HG02852 (cell line): ENCODE results near the gene GLT8D1.

Experiments
- ATAC-seq: cut with Tn5 transposase; IDR thresholded peaks from one replicate; pipeline ENCODE4 v1.9.1; 2021; ENCODE audit warnings: mild to moderate bottlenecking, moderate library complexity; ENCODE audit not compliant: unreplicated experiment

The GLT8D1 gene

GRCh38 chr3:52712291-52713212 lies 7.0 kb upstream of the GLT8D1 start:
- no peak for ATAC-seq

- no peak for ATAC-seq
These were observed 4.9 kb upstream of the GLT8D1 start for GRCh38 chr3:52710512-52710911.

GRCh38 chr3:52707585-52707984 lies 2.0 kb upstream of the GLT8D1 start:
- ATAC-seq, result no peak

- no peak for ATAC-seq
These were observed 228 bp downstream of the GLT8D1 start for GRCh38 chr3:52705438-52705687.

GRCh38 chr3:52704611-52705437 lies 767 bp downstream of the GLT8D1 start:
- ATAC-seq, result peak; percentile 2

GRCh38 chr3:52703341-52703740 lies 2.2 kb downstream of the GLT8D1 start:
- no peak for ATAC-seq

- ATAC-seq, result no peak
These were observed 8.0 kb downstream of the GLT8D1 start for GRCh38 chr3:52697632-52697965.

GRCh38 chr3:52696830-52697631 lies 8.6 kb downstream of the GLT8D1 start:
- no peak for ATAC-seq

- ATAC-seq, result no peak
These were observed 9.6 kb downstream of the GLT8D1 start for GRCh38 chr3:52695798-52696671.

GRCh38 chr3:52694528-52695189 lies 10.9 kb downstream of the GLT8D1 start:
- ATAC-seq, result no peak

GRCh38 chr3:52693071-52693470 lies 12.5 kb downstream of the GLT8D1 start:
- ATAC-seq, result no peak

- no peak for ATAC-seq
These were observed 15.0 kb downstream of the GLT8D1 start for GRCh38 chr3:52690560-52690959.

- ATAC-seq, result no peak
These were observed 16.4 kb downstream of the GLT8D1 start for GRCh38 chr3:52689151-52689550.

GRCh38 chr3:52688266-52688665 lies 17.3 kb downstream of the GLT8D1 start:
- ATAC-seq, result no peak

GRCh38 chr3:52685709-52686691 lies 19.6 kb downstream of the GLT8D1 start, which contains the start of the genes GNL3 and PBRM1:
GNL3 (plus strand) TSS chr3:52686032; CDS start chr3:52686093, 61 bp downstream.
PBRM1 (minus strand) TSS chr3:52685913.
- ATAC-seq, result peak; percentile 61

GRCh38 chr3:52685285-52685708 lies 20.3 kb downstream of the GLT8D1 start:
- peak; percentile 66 for ATAC-seq

GRCh38 chr3:52684184-52684583 lies 21.4 kb downstream of the GLT8D1 start:
- ATAC-seq, result no peak

- no peak for ATAC-seq
These were observed 22.0 kb downstream of the GLT8D1 start for GRCh38 chr3:52683611-52684010.

- ATAC-seq, result no peak
These were observed 23.6 kb downstream of the GLT8D1 start for GRCh38 chr3:52682016-52682415.
